Natural killer cell (primary cell): ENCODE results near the gene CMC4. TPM values are rescaled to one million over a fixed set of nuclear protein-coding genes. Genes with fewer than 3 reads are reported as not detected.

Experiments
- ATAC-seq, 3 donors: fragments of 150-1000 bp in 2 of 3; fragments of 200-7000 bp in 1 of 3; cut with Tn5 transposase; 1 replicate in 1 of 3; 2 replicates in 2 of 3; pipeline ENCODE4 v1.10.0; 2021; ENCODE audit warnings: mild to moderate bottlenecking in 2 of 3, moderate library complexity in 2 of 3
- DNase-seq, 2 donors: peaks; one replicate each; pipeline versions ENCODE4 v3.0.0 to v3.0.0-alpha.2; 2013 to 2021; ENCODE audit warnings: mixed read lengths in 1 of 2
- H3K27ac ChIP-seq: one replicate; pipeline ENCODE4 v1.5.1; 2013; ENCODE audit warnings: mild to moderate bottlenecking, low read length
- H3K27me3 ChIP-seq: one replicate; pipeline ENCODE4 v1.6.1; 2013; ENCODE audit warnings: low read length; ENCODE audit not compliant: control insufficient read depth, insufficient read depth
- H3K36me3 ChIP-seq: one replicate; pipeline ENCODE4 v1.6.1; 2013; ENCODE audit warnings: low read length; ENCODE audit not compliant: control insufficient read depth, insufficient read depth
- H3K4me1 ChIP-seq: one replicate; pipeline ENCODE4 v1.6.1; 2013; ENCODE audit warnings: low read length; ENCODE audit not compliant: control insufficient read depth, insufficient read depth
- H3K4me3 ChIP-seq: one replicate; pipeline ENCODE4 v1.5.1; 2013; ENCODE audit warnings: low read length
- H3K9me3 ChIP-seq: one replicate; pipeline ENCODE4 v1.6.1; 2013; ENCODE audit warnings: low read length; ENCODE audit not compliant: control insufficient read depth, insufficient read depth
- H3K27ac Mint-ChIP-seq, 2 donors: one replicate each; pipeline ENCODE4 v1.8.0; 2022; ENCODE audit warnings: mild to moderate bottlenecking in 2 of 2, mixed read lengths in 2 of 2, moderate library complexity in 1 of 2
- H3K27me3 Mint-ChIP-seq, 2 donors: one replicate each; pipeline ENCODE4 v1.8.0; 2022; ENCODE audit warnings: low read depth in 2 of 2, mixed read lengths in 2 of 2
- H3K36me3 Mint-ChIP-seq: one replicate; pipeline ENCODE4 v1.8.0; 2022; ENCODE audit warnings: mixed read lengths
- H3K4me1 Mint-ChIP-seq, 2 donors: one replicate each; pipeline ENCODE4 v1.8.0; 2022; ENCODE audit warnings: mixed read lengths in 2 of 2
- H3K4me3 Mint-ChIP-seq: one replicate; pipeline ENCODE4 v1.8.0; 2022; ENCODE audit warnings: mild to moderate bottlenecking, moderate library complexity, mixed read lengths
- H3K9me3 Mint-ChIP-seq, 2 donors: one replicate each; pipeline ENCODE4 v1.8.0; 2022; ENCODE audit warnings: mixed read lengths in 2 of 2
- CTCF ChIP-seq: fragments of 200-600 bp; IDR thresholded peaks from one replicate; pipeline ENCODE4 v1.8.0; 2022; ENCODE audit warnings: antibody characterized with exemption
- WGBS: methylation state at CpG from one replicate; pipeline ENCODE4 v1.1.7; 2013; ENCODE audit warnings: missing lambda C conversion rate; ENCODE audit not compliant: insufficient coverage; 5-methylcytosine and 5-hydroxymethylcytosine counted together
- intact Hi-C: fragments of 100-400 bp; cut with micrococcal nuclease; formaldehyde crosslinking; loops from one replicate; pipeline ENCODE4 v1.14.2; 2022
- total RNA-seq, 4 donors: library from RNA; stranded (reverse); fragments of 120-200 nt in 1 of 4; gene quantifications; one replicate each; pipeline versions ENCODE4 v1.2.3 to v1.2.4, GENCODE V29; 2013 to 2022

The CMC4 gene
- total RNA-seq, 3 donors from 2014 or later (not counting 1 experiment from before 2014, with no cell fraction given) = 2.7 to 9.2 (median 5.2) TPM

GRCh38 chrX:155046129-155046810 is 24.7 kb downstream of the CMC4 start:
- Mint-ChIP-seq H3K27me3 (no peaks in the 10 kb centered on the region), H3K9me3 (no peaks in the 10 kb centered on the region), H3K36me3 (no peaks in the 10 kb centered on the region), H3K27ac (no peak overlapping the region), H3K4me1 (peaks cover 0 to 19% of the 10 kb centered on the region in 2 donors), H3K4me3 (no peak overlapping the region)
- Histone ChIP-seq H3K27ac (no peak overlapping the region), H3K36me3 (peaks cover 5% of the 10 kb centered on the region), H3K9me3 (no peaks in the 10 kb centered on the region), H3K4me3 (no peak overlapping the region), H3K4me1 (no peaks in the 10 kb centered on the region), H3K27me3 (no peaks in the 10 kb centered on the region)
- DNase-seq = no peak
- no peak for ATAC-seq
- 100% methylated on average over 4 of the region's 6 CpGs for WGBS
- intact Hi-C loops = no loop called here
- no peak for TF ChIP-seq CTCF

GRCh38 chrX:155035688-155036087 is 35.2 kb downstream of the CMC4 start:
- Mint-ChIP-seq H3K9me3 (no peaks in the 10 kb centered on the region), H3K27me3 (no peaks in the 10 kb centered on the region), H3K36me3 (peaks cover 14% of the 10 kb centered on the region), H3K4me3 (no peak overlapping the region), H3K4me1 (peaks cover 0 to 6% of the 10 kb centered on the region in 2 donors), H3K27ac (no peak overlapping the region)
- Histone ChIP-seq H3K4me3 (no peak overlapping the region), H3K27ac (no peak overlapping the region), H3K36me3 (peaks cover 5% of the 10 kb centered on the region), H3K9me3 (no peaks in the 10 kb centered on the region), H3K4me1 (no peaks in the 10 kb centered on the region), H3K27me3 (no peaks in the 10 kb centered on the region)
- intact Hi-C loops = no loop called here
- DNase-seq (no peak), ATAC-seq (no peak)
- TF ChIP-seq CTCF = no peak
- WGBS = 92% methylated on average over 2 of the region's 4 CpGs

GRCh38 chrX:155031657-155032056 is 39.3 kb downstream of the CMC4 start:
- Histone ChIP-seq H3K9me3 (no peaks in the 10 kb centered on the region), H3K36me3 (peaks cover 5% of the 10 kb centered on the region), H3K4me3 (no peak overlapping the region), H3K27ac (no peak overlapping the region), H3K27me3 (no peaks in the 10 kb centered on the region), H3K4me1 (no peaks in the 10 kb centered on the region)
- H3K9me3 Mint-ChIP-seq = no peaks in the 10 kb centered on the region
- intact Hi-C loops = no loop called here
- H3K27me3 Mint-ChIP-seq = no peaks in the 10 kb centered on the region
- 100% methylated on average over 1 of the region's 5 CpGs for WGBS
- no peak overlapping the region for H3K27ac Mint-ChIP-seq
- ATAC-seq (no peak), DNase-seq (no peak)
- TF ChIP-seq CTCF = no peak
- H3K4me1 Mint-ChIP-seq = peaks cover 5 to 6% of the 10 kb centered on the region in 2 donors
- H3K4me3 Mint-ChIP-seq = no peak overlapping the region
- peaks cover 11% of the 10 kb centered on the region for H3K36me3 Mint-ChIP-seq

- no peaks in the 10 kb centered on the region for H3K27me3 Mint-ChIP-seq
- no peaks in the 10 kb centered on the region for H3K36me3 ChIP-seq
- H3K27me3 ChIP-seq = no peaks in the 10 kb centered on the region
- no peak overlapping the region for H3K27ac ChIP-seq
- no peaks in the 10 kb centered on the region for H3K36me3 Mint-ChIP-seq
- H3K9me3 ChIP-seq = no peaks in the 10 kb centered on the region
- peaks cover 5 to 6% of the 10 kb centered on the region in 2 donors for H3K4me1 Mint-ChIP-seq
- no peak for ATAC-seq
- no peak for TF ChIP-seq CTCF
- H3K4me1 ChIP-seq = no peaks in the 10 kb centered on the region
- intact Hi-C loops = no loop called here
- H3K4me3 ChIP-seq = no peak overlapping the region
- peak overlapping the region; percentile 87 to 95 for H3K27ac Mint-ChIP-seq
- peak overlapping the region; percentile 28 for H3K4me3 Mint-ChIP-seq
- no peak for DNase-seq
- WGBS = no CpG with 5 or more reads among the region's 2 CpGs
- no peaks in the 10 kb centered on the region for H3K9me3 Mint-ChIP-seq
These were observed 42.1 kb downstream of the CMC4 start for GRCh38 chrX:155028877-155029291.
